Left kidney (tissue), 8 donors: ENCODE results near the gene PHLDA2. TPM values are rescaled to one million over a fixed set of nuclear protein-coding genes. Genes with fewer than 3 reads are reported as not detected.
A peak's percentile ranks its signal among the peaks of the same experiment; 100 is the strongest.

Source experiments
- DNase-seq: peaks from one replicate; pipeline ENCODE4 v3.0.0-alpha.2; 2013
- long read RNA-seq, 8 donors: transcript quantifications; one replicate each; lab custom pipeline, GENCODE V29; 2026
- polyA plus RNA-seq: library from polyadenylated mRNA; unstranded; fragments of 120-200 nt; gene quantifications from one replicate; pipeline ENCODE4 v1.2.1, GENCODE V29; 2013; ENCODE audit not compliant: insufficient read length

The PHLDA2 gene, protein sequence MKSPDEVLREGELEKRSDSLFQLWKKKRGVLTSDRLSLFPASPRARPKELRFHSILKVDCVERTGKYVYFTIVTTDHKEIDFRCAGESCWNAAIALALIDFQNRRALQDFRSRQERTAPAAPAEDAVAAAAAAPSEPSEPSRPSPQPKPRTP
- not detected for polyA plus RNA-seq
- long read RNA-seq, donor 1, partial matches to known transcripts, result 0 of 1 reads
- long read RNA-seq, donor 1, other reads (novel, unspliced or antisense), result 0 of 1 reads
- long read RNA-seq, donor 2, partial matches to known transcripts, result 0 of 2 reads
- long read RNA-seq, donor 2, other reads (novel, unspliced or antisense), result 0 of 2 reads
- long read RNA-seq, donor 3, partial matches to known transcripts, result 0 of 1 reads
- long read RNA-seq, donor 3, other reads (novel, unspliced or antisense), result 0 of 1 reads
- long read RNA-seq, donor 4, result 0 reads
- long read RNA-seq, donor 5, partial matches to known transcripts, result 0 of 2 reads
- long read RNA-seq, donor 5, other reads (novel, unspliced or antisense), result 0 of 2 reads
- long read RNA-seq, donor 6, result 0 reads
- long read RNA-seq, donor 7, partial matches to known transcripts, result 0 of 2 reads
- long read RNA-seq, donor 7, other reads (novel, unspliced or antisense), result 0 of 2 reads
- long read RNA-seq, donor 8, partial matches to known transcripts, result 0 of 2 reads
- long read RNA-seq, donor 8, other reads (novel, unspliced or antisense), result 0 of 2 reads

DNA sequence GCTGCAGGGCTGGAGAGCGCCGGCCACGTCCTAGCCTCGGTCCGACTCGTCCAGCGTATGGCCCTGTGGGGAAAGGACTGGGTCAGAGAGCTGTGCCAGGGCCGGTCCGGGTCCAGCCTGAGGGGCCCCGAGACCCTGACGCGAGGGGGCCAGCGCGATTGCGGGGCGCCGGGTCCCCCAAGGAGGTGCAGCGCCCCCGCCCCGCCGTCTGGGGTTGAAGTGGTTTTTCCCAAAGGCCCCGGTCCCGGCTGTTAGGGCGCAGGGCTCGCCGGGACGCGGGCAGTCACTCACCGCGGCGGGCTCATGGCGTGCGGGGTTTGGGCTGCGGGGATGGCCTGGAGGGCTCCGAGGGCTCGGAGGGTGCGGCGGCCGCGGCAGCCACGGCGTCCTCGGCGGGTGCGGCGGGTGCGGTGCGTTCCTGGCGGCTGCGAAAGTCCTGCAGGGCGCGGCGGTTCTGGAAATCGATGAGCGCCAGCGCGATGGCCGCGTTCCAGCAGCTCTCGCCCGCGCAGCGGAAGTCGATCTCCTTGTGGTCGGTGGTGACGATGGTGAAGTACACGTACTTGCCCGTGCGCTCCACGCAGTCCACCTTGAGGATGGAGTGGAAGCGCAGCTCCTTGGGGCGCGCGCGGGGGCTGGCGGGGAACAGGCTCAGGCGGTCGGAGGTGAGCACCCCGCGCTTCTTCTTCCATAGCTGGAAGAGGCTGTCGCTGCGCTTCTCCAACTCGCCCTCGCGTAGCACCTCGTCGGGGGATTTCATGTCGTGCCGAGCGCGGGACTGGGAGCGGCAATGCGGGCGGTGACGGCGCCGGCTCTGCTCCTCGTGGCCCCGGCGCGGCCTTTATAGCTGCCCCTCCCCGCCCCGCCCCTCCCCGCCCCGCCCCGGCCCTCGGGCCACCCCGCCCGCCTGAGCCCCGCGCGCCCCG, at the start of gene PHLDA2:
PHLDA2 (minus strand) TSS at position 816 of the 926 bp plus-strand sequence; CDS start at position 760, 56 bp downstream.
- no peak for DNase-seq

- DNase-seq, result no peak
Observed at GRCh38 chr11:2977113-2977512, 47.9 kb upstream of the PHLDA2 start.

DNA sequence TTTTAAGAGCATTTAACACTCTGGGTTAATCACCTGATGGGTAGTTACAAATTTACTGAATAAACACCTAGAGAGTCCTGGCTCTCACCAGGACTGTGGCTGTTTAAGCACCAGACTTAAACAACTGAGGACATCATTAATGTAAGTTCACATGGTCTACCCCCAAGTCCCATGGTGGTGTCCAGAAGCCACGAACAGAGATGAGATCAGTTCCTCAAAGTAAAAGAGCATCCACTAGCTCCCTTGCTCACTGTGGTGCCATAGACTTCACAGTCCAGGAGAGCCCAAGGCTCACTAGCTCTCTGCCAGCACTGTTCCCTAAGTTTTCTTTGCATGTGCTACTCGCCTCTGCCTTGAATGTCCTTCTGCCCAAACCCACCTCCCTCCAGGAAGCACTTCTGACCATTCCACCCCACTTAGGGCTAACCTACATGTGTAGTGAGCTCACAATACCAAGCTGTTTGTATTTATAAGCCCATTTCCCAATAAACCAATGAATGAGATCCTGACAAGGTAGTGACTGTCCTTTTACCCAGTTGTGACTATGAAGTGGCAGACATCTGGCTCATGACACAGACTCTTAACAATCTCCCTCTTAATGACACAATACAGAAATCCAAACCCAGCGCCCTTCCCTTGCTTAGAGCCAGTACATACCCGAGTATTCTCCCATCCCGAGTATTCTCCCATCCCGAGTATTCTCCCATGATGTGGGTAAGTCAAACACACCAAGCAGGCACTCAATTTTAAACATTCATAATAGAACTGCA, 47.3 kb upstream of the PHLDA2 start:
- DNase-seq, result no peak

DNA sequence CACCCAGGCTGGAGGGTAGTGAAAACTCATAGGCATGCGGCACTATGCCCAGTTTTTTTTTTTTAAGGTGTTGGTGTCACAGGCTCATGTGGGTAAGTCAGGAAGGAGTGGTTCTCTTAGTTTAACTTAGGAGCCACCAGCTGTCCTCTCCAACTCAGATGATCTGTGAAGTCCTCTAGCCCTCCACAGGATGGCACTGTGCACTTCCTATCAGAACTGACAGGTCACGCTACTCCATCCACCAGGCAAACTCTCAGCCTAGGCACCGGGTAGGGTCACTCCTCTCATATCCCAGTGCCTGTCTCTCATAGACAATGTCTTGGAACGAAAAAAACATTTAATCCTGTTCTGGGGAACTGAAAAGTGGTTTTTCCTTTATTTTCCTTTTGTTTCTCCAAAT, 46.4 kb upstream of the PHLDA2 start:
- no peak for DNase-seq

- DNase-seq, result no peak
Observed at GRCh38 chr11:2974272-2974671, 45.1 kb upstream of the PHLDA2 start.

- no peak for DNase-seq
Observed at GRCh38 chr11:2968341-2968900, 39.2 kb upstream of the PHLDA2 start.

DNA sequence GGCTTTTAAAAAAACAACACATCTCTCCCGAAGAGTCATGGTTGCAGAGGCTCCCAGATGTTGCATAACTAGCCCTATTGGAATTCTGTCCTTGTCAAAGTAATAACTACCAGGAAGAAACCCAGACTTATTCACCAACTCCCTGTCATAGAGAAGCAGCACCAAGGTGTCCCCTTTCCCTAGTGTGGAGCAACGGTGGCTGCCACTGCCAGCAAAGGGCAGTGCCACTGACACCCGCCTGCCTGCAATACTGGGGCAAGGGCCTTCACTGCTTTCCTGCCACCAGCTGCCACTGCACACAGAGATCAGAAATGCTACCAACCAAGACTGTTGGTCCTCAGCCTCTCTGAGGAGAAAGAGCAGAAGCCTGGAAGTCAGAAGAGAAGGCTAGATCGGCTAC, 35.6 kb upstream of the PHLDA2 start:
- DNase-seq, result no peak

- DNase-seq, result no peak
Observed at GRCh38 chr11:2963761-2964160, 34.5 kb upstream of the PHLDA2 start.

DNA sequence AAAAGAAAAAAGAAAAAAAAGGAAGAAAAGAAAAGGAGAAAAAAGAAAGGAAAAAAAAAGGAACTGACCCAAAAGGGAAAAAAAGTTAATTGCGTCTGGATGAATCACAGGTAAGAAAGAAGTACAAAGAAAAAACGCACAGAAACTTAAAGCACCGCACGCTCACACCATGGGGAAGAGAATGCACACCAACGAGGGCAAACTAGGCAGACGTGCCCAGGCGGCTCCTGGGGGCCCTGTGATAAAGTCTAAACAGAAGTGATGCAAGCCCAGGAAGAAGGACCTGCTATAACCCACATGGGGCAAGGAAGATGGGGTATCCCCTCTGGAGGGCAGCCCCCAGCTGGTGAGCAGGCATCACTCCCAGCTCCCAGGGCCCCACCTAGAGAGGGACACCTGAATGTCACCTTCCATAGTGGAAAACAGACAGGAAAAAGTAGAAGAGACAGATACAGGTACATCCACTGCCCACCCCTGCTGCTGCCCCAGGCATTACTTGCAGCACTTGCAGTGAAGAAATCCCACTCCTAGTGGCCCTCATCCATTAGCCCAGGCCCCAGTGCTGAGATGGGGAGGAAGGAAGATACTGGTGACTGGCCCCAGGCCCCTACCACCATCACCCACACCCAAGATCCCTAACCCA, 34.0 kb upstream of the PHLDA2 start:
- DNase-seq, result no peak

DNA sequence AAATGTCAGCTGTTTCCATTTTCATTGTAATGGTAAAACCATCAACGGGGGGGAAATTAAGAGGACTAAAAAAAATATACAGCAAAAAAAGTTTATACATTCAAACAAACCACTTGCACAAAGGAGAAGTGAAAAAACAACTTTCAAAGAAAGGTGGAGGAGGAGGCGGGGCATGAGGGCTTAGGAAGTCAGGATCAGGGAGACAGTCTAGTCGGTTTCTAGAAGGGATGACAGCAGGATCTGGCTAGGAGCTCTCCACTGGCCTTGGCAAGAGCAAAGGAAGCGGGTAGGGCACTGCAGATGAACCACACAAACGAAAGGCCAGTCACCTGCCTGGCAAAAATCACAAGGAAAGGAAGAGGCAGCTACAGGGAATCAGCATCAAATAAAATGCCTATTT, 31.9 kb upstream of the PHLDA2 start:
- no peak for DNase-seq

DNA sequence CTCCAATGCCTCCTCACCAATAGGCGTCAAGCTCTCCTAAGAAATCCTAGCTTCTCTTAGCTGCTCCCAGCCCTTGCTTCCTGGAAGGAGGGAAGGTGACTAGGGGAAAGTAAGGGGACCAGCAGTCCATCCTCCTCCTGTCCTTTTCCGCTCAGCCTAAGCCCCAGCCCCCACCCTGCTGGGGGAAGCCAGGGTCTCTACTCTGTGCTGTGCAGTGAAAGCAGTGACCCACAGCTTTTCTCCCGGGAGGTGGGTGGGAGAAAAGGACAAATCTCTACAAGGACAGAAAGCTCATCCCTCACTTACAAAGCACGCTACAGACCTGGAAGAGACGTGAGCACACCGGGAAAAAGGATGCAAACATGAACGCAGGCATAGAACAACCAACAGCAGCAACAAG, 30.9 kb upstream of the PHLDA2 start:
- no peak for DNase-seq

- DNase-seq, result no peak
Observed at GRCh38 chr11:2958251-2958650, 29.0 kb upstream of the PHLDA2 start.

DNA sequence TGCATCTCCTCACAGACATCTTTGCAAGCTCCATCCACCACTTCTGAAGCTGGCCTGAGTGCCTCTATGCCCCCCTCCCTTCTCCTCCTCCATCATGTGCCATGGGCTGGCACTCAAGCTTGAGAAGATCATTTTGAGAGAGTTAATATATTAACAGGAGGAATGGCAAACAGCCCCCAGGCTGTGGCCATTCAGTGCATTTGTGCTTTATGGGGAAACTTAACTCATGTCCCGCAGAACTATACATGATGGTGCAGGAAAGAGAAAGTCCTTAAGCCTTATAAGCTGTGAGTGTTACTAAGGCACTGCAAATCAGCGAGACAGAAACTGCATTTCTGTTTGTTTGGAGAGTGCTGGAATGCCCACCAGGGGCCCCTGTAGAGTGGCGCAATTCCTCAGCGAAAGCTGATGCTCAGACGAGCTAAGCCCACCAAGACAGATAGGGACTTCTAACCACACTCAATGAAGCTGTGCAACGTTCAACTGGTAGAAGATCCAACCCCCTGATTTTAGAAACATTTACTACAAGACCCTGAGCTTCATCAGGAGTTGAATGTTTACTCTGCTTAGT, 26.8 kb upstream of the PHLDA2 start:
- peak; percentile 33 for DNase-seq

GRCh38 chr11:2954263-2954662, 25.0 kb upstream of the PHLDA2 start:
- no peak for DNase-seq

- DNase-seq, result no peak
Observed at GRCh38 chr11:2952290-2952689, 23.1 kb upstream of the PHLDA2 start.

DNA sequence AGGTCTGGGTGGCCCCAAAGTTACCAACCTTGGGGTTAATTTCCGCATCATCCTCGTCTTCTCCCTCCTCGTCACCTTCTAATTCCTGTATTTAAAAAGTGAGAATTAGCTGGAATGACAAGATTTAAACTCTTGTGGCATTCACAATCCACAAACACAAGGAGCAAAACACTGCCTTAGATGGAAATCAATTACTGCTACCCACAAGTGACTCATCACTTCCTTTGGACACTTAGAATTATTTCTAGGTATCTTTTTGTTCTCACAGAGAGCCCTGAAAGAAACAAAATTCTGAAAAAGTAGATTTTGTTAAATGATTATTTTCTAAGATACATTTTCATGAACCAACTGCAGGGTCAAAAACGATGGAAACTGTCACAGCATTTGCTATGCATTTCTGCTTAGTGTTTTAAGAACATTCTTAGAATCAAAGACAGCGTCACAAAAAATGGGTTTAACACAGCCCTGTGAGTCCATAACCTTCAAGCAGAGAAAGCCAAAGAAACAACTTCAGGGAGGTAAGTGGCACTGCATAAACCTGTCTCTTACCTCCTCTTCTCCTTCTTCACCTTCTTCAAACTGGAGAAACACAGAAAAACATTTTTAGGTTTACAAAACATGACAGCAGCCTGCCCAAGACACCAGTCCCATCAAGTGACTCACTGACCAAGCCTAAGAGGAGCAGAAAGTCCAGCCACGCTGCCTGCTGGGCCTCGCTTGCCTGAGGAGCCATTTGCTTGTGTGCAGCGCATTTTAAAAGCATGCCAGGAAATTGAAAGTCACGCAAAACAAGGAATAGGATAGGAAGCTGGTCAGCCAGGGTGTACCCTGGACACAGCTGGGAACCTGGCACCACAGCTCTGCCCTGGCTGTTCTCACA, 22.3 kb upstream of the PHLDA2 start:
- no peak for DNase-seq

DNA sequence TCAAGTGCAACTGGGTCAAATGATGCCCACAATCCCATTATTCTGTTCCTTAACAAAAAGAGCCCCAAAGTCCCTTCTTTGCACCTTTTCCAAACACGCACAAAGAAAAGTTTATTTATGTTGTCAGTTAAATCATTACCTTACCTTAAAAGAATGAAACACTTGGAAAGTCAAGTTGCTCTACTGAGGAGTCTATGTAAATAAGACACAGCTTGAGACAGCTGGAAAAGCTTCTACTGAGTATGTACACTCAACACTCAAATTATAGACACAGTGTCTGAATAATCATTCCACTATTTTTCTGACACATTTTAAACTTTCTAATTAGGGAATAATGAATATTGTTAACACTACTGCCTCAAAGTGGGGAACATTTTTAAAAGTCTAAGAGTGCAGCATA, 21.6 kb upstream of the PHLDA2 start:
- no peak for DNase-seq

DNA sequence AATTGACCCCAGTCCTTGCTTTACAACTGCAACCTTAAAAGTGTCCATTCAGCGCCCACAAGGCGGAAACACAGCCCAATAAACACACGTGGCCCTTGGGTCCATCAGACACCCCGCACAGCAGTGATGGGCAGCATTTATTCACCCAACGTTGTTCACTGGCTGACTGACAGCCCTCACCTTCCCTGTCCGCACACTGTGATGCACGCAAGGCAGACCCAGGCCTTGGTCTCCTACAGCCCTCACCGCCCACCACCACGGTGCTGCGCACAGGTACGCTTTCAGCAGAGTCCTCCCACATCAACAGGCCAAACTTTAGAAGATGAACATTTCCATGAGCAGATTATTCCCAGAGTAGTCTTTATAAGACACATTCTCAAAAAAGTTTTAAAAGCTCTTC, 20.7 kb upstream of the PHLDA2 start:
- no peak for DNase-seq

DNA sequence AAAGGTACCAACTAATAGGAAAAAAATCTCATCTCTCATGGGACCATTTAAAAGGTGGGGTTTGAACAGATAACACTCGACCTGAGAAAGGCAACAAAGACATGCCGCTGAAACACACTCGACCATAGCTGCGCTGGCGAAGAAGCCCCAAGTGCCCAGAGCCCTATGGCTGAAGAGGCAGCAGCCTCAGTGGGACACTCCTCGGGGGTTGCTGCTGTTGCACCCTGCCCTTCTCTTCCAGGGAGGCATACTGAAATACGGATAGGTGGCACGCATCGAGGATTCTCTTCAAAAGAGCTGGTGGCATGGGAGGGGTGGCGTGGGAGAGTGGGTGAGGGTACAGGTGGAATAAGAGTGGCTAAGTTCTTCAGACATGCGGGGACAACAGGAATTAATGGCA, 18.5 kb upstream of the PHLDA2 start:
- DNase-seq, result no peak
